B cell (primary cell): ENCODE results near the gene UBE2U. TPM values are rescaled to one million over a fixed set of nuclear protein-coding genes. Genes with fewer than 3 reads are reported as not detected.

Experiments used
- ATAC-seq: fragments of 200-7000 bp; cut with Tn5 transposase; one replicate; pipeline ENCODE4 v1.10.0; 2021; ENCODE audit warnings: low read depth, mild to moderate bottlenecking, moderate number of reproducible peaks, moderate library complexity
- CTCF ChIA-PET: fragments of 350-600 bp; sonication (Branson Sonifier 250); formaldehyde crosslinking; loops from one replicate; lab custom pipeline; 2021; ENCODE audit warnings: antibody characterized with exemption, inconsistent platforms; lab: Charles Lee
- POLR2A ChIA-PET: fragments of 350-600 bp; sonication (Branson Sonifier 250); formaldehyde crosslinking; loops from one replicate; lab custom pipeline; 2021; ENCODE audit warnings: antibody characterized with exemption; lab: Charles Lee
- DNase-seq: peaks from one replicate; pipeline ENCODE4 v3.0.0; 2013
- H2AFZ ChIP-seq: 2 replicates; pipeline ENCODE4 v1.6.1; 2012; ENCODE audit warnings: mild to moderate bottlenecking, low read depth, low read length; ENCODE audit not compliant: insufficient read depth, poor library complexity, severe bottlenecking
- H3K27ac ChIP-seq, 2 donors: 1 replicate in 1 of 2; 2 replicates in 1 of 2; pipeline ENCODE4 v1.5.1; 2012 to 2013; ENCODE audit warnings: low read length in 2 of 2, mild to moderate bottlenecking in 2 of 2, moderate library complexity in 1 of 2
- H3K27me3 ChIP-seq, 4 experiments: fragments of 200-600 bp in 1 of 4; sonication (generic) in 1 of 4; replicated peaks in 1 of 4; 1 replicate in 2 of 4; 2 replicates in 2 of 4; pipeline versions ENCODE4 v1.6.1 to v1.7.0; 2013 to 2016; ENCODE audit warnings: low read length in 3 of 4, mild to moderate bottlenecking in 2 of 4, mixed read lengths in 1 of 4, moderate library complexity in 1 of 4; ENCODE audit not compliant: insufficient read depth in 4 of 4, control insufficient read depth in 3 of 4; ENCODE audit errors: control extremely low read depth in 1 of 4
- H3K36me3 ChIP-seq, 2 experiments: replicated peaks in 1 of 2; 1 replicate in 1 of 2; 2 replicates in 1 of 2; pipeline versions ENCODE4 v1.6.1 to v1.7.1; 2013; ENCODE audit warnings: low read length in 1 of 2; ENCODE audit not compliant: insufficient read depth in 2 of 2, control insufficient read depth in 1 of 2; ENCODE audit errors: control extremely low read depth in 1 of 2, extremely low read depth in 1 of 2
- H3K4me1 ChIP-seq, 2 donors: fragments of 200-600 bp in 1 of 2; sonication (generic) in 1 of 2; 1 replicate in 1 of 2; 2 replicates in 1 of 2; pipeline versions ENCODE4 v1.5.1 to v1.6.1; 2013 to 2017; ENCODE audit warnings: low read length in 2 of 2; ENCODE audit not compliant: control insufficient read depth in 2 of 2, insufficient read depth in 2 of 2
- H3K4me2 ChIP-seq: replicated peaks from 2 replicates; pipeline ENCODE3; 2012; ENCODE audit warnings: mild to moderate bottlenecking, low read depth, low read length; ENCODE audit not compliant: poor library complexity, severe bottlenecking
- H3K4me3 ChIP-seq, 5 experiments: fragments of 200-600 bp in 1 of 5; sonication (generic) in 1 of 5; 1 replicate in 3 of 5; 2 replicates in 2 of 5; pipeline versions ENCODE4 v1.5.1 to v1.7.0; 2011 to 2016; ENCODE audit warnings: low read length in 4 of 5, mild to moderate bottlenecking in 4 of 5, low read depth in 2 of 5, control low read depth in 1 of 5, moderate library complexity in 1 of 5; ENCODE audit not compliant: insufficient read depth in 1 of 5; ENCODE audit errors: control extremely low read depth in 1 of 5, extremely low read depth in 1 of 5
- H3K79me2 ChIP-seq: fragments of 200-600 bp; sonication (generic); one replicate; pipeline ENCODE4 v1.6.0; 2016; ENCODE audit warnings: low read length; ENCODE audit not compliant: control insufficient read depth, insufficient read depth
- H3K9ac ChIP-seq: fragments of 200-600 bp; sonication (generic); 2 replicates; pipeline ENCODE4 v1.6.1; 2017; ENCODE audit warnings: mild to moderate bottlenecking, low read length, moderate library complexity
- H3K9me3 ChIP-seq, 3 donors: one replicate each; pipeline versions ENCODE4 v1.6.1 to v1.7.1; 2013; ENCODE audit warnings: low read length in 2 of 3; ENCODE audit not compliant: control insufficient read depth in 2 of 3, insufficient read depth in 1 of 3; ENCODE audit errors: control extremely low read depth in 1 of 3
- H4K20me1 ChIP-seq: 2 replicates; pipeline ENCODE4 v1.6.0; 2012; ENCODE audit warnings: mild to moderate bottlenecking, low read length; ENCODE audit not compliant: insufficient read depth, control insufficient read depth, poor library complexity, severe bottlenecking
- H3K27ac Mint-ChIP-seq: one replicate; pipeline ENCODE4 v1.8.0; 2021; ENCODE audit warnings: mixed read lengths
- H3K27me3 Mint-ChIP-seq: one replicate; pipeline ENCODE4 v1.8.0; 2021; ENCODE audit warnings: mixed read lengths
- H3K4me1 Mint-ChIP-seq: one replicate; pipeline ENCODE4 v1.8.0; 2021; ENCODE audit warnings: mixed read lengths
- H3K4me3 Mint-ChIP-seq: one replicate; pipeline ENCODE4 v1.8.0; 2021; ENCODE audit warnings: mixed read lengths
- H3K9me3 Mint-ChIP-seq: one replicate; pipeline ENCODE4 v1.8.0; 2022; ENCODE audit warnings: mixed read lengths; ENCODE audit not compliant: insufficient read depth
- CTCF ChIP-seq: fragments of 200-600 bp; IDR thresholded peaks from one replicate; pipeline ENCODE4 v1.8.0; 2022; ENCODE audit warnings: antibody characterized with exemption, mild to moderate bottlenecking
- EZH2 ChIP-seq: IDR thresholded peaks from 2 replicates; pipeline ENCODE4 v1.6.1; 2012; ENCODE audit warnings: borderline replicate concordance, low read depth, mild to moderate bottlenecking, moderate library complexity, low read length; ENCODE audit not compliant: insufficient read depth, poor library complexity, severe bottlenecking
- WGBS: methylation state at CpG from one replicate; pipeline ENCODE4 v1.1.5; 2013; ENCODE audit warnings: missing lambda C conversion rate; ENCODE audit not compliant: insufficient coverage; 5-methylcytosine and 5-hydroxymethylcytosine counted together
- intact Hi-C: fragments of 100-400 bp; cut with micrococcal nuclease; formaldehyde crosslinking; loops from one replicate; pipeline ENCODE4 v1.10.0; 2022
- polyA plus RNA-seq: library from polyadenylated mRNA; depleted of rRNA; stranded (reverse); fragments of >200 nt; gene quantifications from 2 replicates; pipeline ENCODE4 v1.2.3, GENCODE V29; 2012
- total RNA-seq, 2 donors: library from RNA; stranded (reverse); fragments of 120-200 nt in 1 of 2; gene quantifications; 1 replicate in 1 of 2; 2 replicates in 1 of 2; pipeline versions ENCODE4 v1.2.3 to v1.2.4, GENCODE V29; 2013 to 2022

The UBE2U gene
- total and polyA plus RNA-seq, 2 donors (not counting 1 experiment from before 2014, with no cell fraction given) = not detected

- DNase-seq = no peak
- H3K27me3 Mint-ChIP-seq = peaks cover 35% of the 10 kb centered on the region
- no peak overlapping the region for H3K27ac Mint-ChIP-seq
- Histone ChIP-seq H4K20me1 (no peaks in the 10 kb centered on the region), H3K36me3 (no peaks in the 10 kb centered on the region), H3K27ac (no peak overlapping the region), H3K4me3 (no peak overlapping the region), H3K9ac (no peak overlapping the region), H3K4me1 (no peaks in the 10 kb centered on the region), H3K9me3 (no peaks in the 10 kb centered on the region), H3K79me2 (no peaks in the 10 kb centered on the region), H2AFZ (no peak overlapping the region), H3K27me3 (peaks cover 0 to 12% (median 4%) of the 10 kb centered on the region in 4 experiments), H3K4me2 (no peak overlapping the region)
- intact Hi-C loops = no loop called here
- WGBS = 84% methylated on average over 5 of the region's 8 CpGs
- no peaks in the 10 kb centered on the region for H3K4me1 Mint-ChIP-seq
- CTCF ChIA-PET = no interaction called here
- no peak for TF ChIP-seq CTCF
- TF ChIP-seq EZH2 = no peak
- no peak for ATAC-seq
- POLR2A ChIA-PET = no interaction called here
- H3K9me3 Mint-ChIP-seq = no peaks in the 10 kb centered on the region
- H3K4me3 Mint-ChIP-seq = no peak overlapping the region
These were observed 93.0 kb downstream of the UBE2U start for GRCh38 chr1:64296459-64296858.

GRCh38 chr1:64302194-64302593 is 98.8 kb downstream of the UBE2U start:
- CTCF ChIA-PET = no interaction called here

More at GRCh38 chr1:64302194-64302593, 98.8 kb downstream of the UBE2U start:
- H3K4me3 Mint-ChIP-seq = no peak overlapping the region
- no peak overlapping the region for H3K27ac Mint-ChIP-seq
- H3K9me3 Mint-ChIP-seq = no peaks in the 10 kb centered on the region
- DNase-seq = no peak
- Histone ChIP-seq H3K4me1 (no peaks in the 10 kb centered on the region), H3K79me2 (no peaks in the 10 kb centered on the region), H3K4me2 (no peak overlapping the region), H3K36me3 (no peaks in the 10 kb centered on the region), H3K9ac (no peak overlapping the region), H4K20me1 (no peaks in the 10 kb centered on the region), H3K27me3 (peaks cover 0 to 5% (median 0%) of the 10 kb centered on the region in 4 experiments), H3K4me3 (no peak overlapping the region), H3K27ac (no peak overlapping the region), H2AFZ (no peak overlapping the region), H3K9me3 (no peaks in the 10 kb centered on the region)
- H3K27me3 Mint-ChIP-seq = peaks cover 20% of the 10 kb centered on the region
- no peak for TF ChIP-seq EZH2
- no peak for TF ChIP-seq CTCF
- H3K4me1 Mint-ChIP-seq = no peaks in the 10 kb centered on the region
- intact Hi-C loops = no loop called here
- no peak for ATAC-seq
- POLR2A ChIA-PET = no interaction called here
- 100% methylated on average over 2 of the region's 3 CpGs for WGBS
